Natural killer cell treated with Interleukin-12 subunit alpha and Interleukin-12 subunit beta and Interleukin-15 and Interleukin-18, amount 100 ng/mL, for 72 hours (primary cell): ENCODE results near the gene DDR1. TPM values are rescaled to one million over a fixed set of nuclear protein-coding genes. Genes with fewer than 3 reads are reported as not detected.
A peak's percentile ranks its signal among the peaks of the same experiment; 100 is the strongest.
"Not testable (repeated sequence)": the region's sequence is repeated elsewhere in the genome, so short reads cannot be mapped to it uniquely, and the experiment has no call there.

Source experiments
- ATAC-seq, 2 donors: fragments of 150-1000 bp; cut with Tn5 transposase in 1 of 2; sonication (Bioruptor Pico), chemical (Tn5 transposase) in 1 of 2; 2 replicates each; pipeline ENCODE4 v1.10.0; 2021
- DNase-seq: peaks from one replicate; pipeline ENCODE4 v3.0.0; 2022; ENCODE audit warnings: low spot score
- H3K27ac Mint-ChIP-seq, 2 donors: 1 replicate in 1 of 2; 2 replicates in 1 of 2; pipeline ENCODE4 v1.8.0; 2022; ENCODE audit warnings: mixed read lengths in 2 of 2, mild to moderate bottlenecking in 1 of 2, moderate library complexity in 1 of 2
- H3K27me3 Mint-ChIP-seq, 2 donors: 1 replicate in 1 of 2; 2 replicates in 1 of 2; pipeline ENCODE4 v1.8.0; 2022; ENCODE audit warnings: mixed read lengths in 2 of 2
- H3K36me3 Mint-ChIP-seq: one replicate; pipeline ENCODE4 v1.8.0; 2022; ENCODE audit warnings: mixed read lengths
- H3K4me1 Mint-ChIP-seq, 2 donors: 1 replicate in 1 of 2; 2 replicates in 1 of 2; pipeline ENCODE4 v1.8.0; 2022; ENCODE audit warnings: low read depth in 2 of 2, mixed read lengths in 2 of 2, mild to moderate bottlenecking in 1 of 2
- H3K4me3 Mint-ChIP-seq: one replicate; pipeline ENCODE4 v1.8.0; 2022; ENCODE audit warnings: mixed read lengths
- H3K9me3 Mint-ChIP-seq: 2 replicates; pipeline ENCODE4 v1.8.0; 2022; ENCODE audit warnings: mixed read lengths
- total RNA-seq, 2 donors: library from RNA; stranded (reverse); gene quantifications; one replicate each; pipeline ENCODE4 v1.2.3, GENCODE V29; 2022

Gene DDR1
- total RNA-seq, 2 donors from 2014 or later, result 2.9 to 7.4 TPM

- Mint-ChIP-seq H3K27me3 (no peaks in the 10 kb centered on the region), H3K36me3 (peaks cover 19% of the 10 kb centered on the region), H3K27ac (peak overlapping the region; percentile 78 to 89), H3K4me3 (peak overlapping the region; percentile 94), H3K9me3 (no peaks in the 10 kb centered on the region), H3K4me1 (peaks cover 33 to 34% of the 10 kb centered on the region in 2 donors)
- DNase-seq, result no peak
- ATAC-seq, result no peak
Observed at GRCh38 chr6:30914854-30915590, 30.7 kb downstream of the DDR1 start.

GRCh38 chr6:30915591-30915946, 31.2 kb downstream of the DDR1 start:
- H3K36me3 Mint-ChIP-seq, result peaks cover 19% of the 10 kb centered on the region

DNA sequence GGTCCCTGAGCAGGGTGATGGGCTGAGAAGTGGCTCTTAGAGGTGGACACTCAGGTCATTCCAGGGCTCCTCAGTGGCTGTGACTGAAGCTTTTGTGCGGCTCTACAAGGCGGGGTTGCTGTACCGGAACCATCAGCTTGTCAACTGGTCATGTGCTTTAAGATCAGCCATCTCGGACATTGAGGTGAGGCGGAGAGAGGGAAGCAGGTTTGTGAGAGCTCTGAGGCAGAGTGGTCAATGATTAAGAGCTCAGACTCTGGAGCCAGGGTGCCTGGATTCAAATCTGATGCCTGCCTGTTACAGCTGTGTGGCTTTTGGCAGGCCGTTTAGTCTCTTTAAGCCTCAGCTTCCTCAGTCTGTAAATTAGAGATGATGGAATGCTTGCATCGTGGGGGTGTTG, 32.7 kb downstream of the DDR1 start:
- Mint-ChIP-seq H3K36me3 (peaks cover 13% of the 10 kb centered on the region), H3K27ac (no peak overlapping the region), H3K4me1 (peaks cover 33 to 34% of the 10 kb centered on the region in 2 donors), H3K27me3 (no peaks in the 10 kb centered on the region), H3K4me3 (no peak overlapping the region), H3K9me3 (no peaks in the 10 kb centered on the region)
- no peak for ATAC-seq
- no peak for DNase-seq

More at GRCh38 chr6:30915591-30915946, 31.2 kb downstream of the DDR1 start:
- Mint-ChIP-seq H3K4me1 (peaks cover 33 to 34% of the 10 kb centered on the region in 2 donors), H3K9me3 (no peaks in the 10 kb centered on the region), H3K4me3 (peak overlapping the region; percentile 94), H3K27ac (peak overlapping the region; percentile 78 to 89), H3K27me3 (no peaks in the 10 kb centered on the region)
- no peak for ATAC-seq
- DNase-seq, result no peak

DNA sequence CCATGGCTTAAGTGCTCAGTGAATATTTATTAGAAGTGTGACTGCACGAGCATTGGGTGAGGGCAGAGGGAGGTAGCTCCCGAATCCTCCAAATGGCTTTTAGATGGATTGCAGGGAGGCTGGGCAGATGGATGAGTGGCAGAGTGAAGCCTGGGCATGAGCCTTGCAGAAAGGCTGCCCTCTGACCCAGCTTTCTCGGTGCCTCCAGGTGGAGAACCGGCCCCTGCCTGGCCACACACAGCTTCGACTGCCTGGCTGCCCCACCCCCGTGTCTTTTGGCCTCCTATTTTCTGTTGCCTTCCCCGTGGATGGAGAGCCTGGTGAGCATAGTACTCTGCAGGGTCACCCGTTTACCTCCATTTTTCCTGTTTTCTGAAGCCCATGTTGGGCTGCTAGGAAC, 33.2 kb downstream of the DDR1 start:
- peaks cover 30 to 33% of the 10 kb centered on the region in 2 donors for H3K4me1 Mint-ChIP-seq
- no peaks in the 10 kb centered on the region for H3K9me3 Mint-ChIP-seq
- H3K36me3 Mint-ChIP-seq, result peaks cover 8% of the 10 kb centered on the region
- H3K27ac Mint-ChIP-seq, result no peak overlapping the region
- DNase-seq (no peak), ATAC-seq (no peak)
- no peaks in the 10 kb centered on the region for H3K27me3 Mint-ChIP-seq
- H3K4me3 Mint-ChIP-seq, result no peak overlapping the region

GRCh38 chr6:30918670-30919069, 34.4 kb downstream of the DDR1 start:
- Mint-ChIP-seq H3K4me1 (peaks cover 26% of the 10 kb centered on the region in 2 donors), H3K9me3 (no peaks in the 10 kb centered on the region), H3K27ac (no peak overlapping the region), H3K4me3 (no peak overlapping the region), H3K36me3 (peaks cover 6% of the 10 kb centered on the region), H3K27me3 (no peaks in the 10 kb centered on the region)
- ATAC-seq, result no peak
- DNase-seq, result no peak

- DNase-seq (no peak), ATAC-seq (no peak)
- H3K27ac Mint-ChIP-seq, result no peak overlapping the region
- H3K4me1 Mint-ChIP-seq, result peaks cover 0 to 2% of the 10 kb centered on the region in 2 donors
- no peak overlapping the region for H3K4me3 Mint-ChIP-seq
- no peaks in the 10 kb centered on the region for H3K9me3 Mint-ChIP-seq
- no peaks in the 10 kb centered on the region for H3K27me3 Mint-ChIP-seq
- H3K36me3 Mint-ChIP-seq, result peaks cover 6% of the 10 kb centered on the region
Observed at GRCh38 chr6:30922447-30922852, 38.1 kb downstream of the DDR1 start.

DNA sequence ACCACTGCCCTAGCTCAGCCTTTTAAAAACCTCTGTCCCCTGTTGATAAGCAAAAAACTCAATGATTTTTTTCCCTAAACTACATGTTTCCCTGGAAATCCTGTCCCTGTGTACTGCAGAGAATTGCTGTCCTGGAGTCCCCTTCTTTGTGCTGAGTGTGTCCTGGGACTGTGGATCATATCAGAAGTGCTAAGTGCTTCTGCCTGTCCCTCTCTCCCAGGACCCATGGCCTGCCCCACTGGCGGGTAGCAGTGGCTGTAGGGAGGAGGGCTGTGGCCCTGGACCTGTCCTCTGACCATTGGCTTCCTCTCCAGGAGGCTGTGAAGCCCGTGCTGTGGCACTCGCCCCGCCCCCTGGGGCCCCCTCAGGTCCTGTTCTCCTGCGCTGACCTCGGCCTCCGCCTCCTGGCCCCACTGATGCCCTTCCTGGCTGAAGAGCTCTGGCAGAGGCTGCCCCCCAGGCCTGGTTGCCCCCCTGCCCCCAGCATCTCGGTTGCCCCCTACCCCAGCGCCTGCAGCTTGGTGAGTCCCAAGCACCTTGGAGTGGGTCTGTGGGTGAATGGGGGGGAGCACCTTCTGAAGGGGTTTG, 39.8 kb downstream of the DDR1 start:
- not testable (repeated sequence) for H3K4me3 Mint-ChIP-seq, H3K27me3 Mint-ChIP-seq, DNase-seq, ATAC-seq, H3K4me1 Mint-ChIP-seq, H3K36me3 Mint-ChIP-seq, H3K27ac Mint-ChIP-seq, H3K9me3 Mint-ChIP-seq

- Mint-ChIP-seq H3K9me3 (peaks cover 4% of the 10 kb centered on the region), H3K4me1 (peaks cover 0 to 3% of the 10 kb centered on the region in 2 donors), H3K27ac (no peak overlapping the region), H3K36me3 (peaks cover 8% of the 10 kb centered on the region), H3K27me3 (peaks cover 0 to 2% of the 10 kb centered on the region in 2 donors), H3K4me3 (no peak overlapping the region)
- ATAC-seq (no peak), DNase-seq (no peak)
Observed at GRCh38 chr6:30926644-30927043, 42.3 kb downstream of the DDR1 start.

GRCh38 chr6:30927080-30927479, 42.8 kb downstream of the DDR1 start:
- not testable (repeated sequence) for ATAC-seq, H3K4me1 Mint-ChIP-seq, H3K27me3 Mint-ChIP-seq, H3K9me3 Mint-ChIP-seq, H3K36me3 Mint-ChIP-seq, H3K4me3 Mint-ChIP-seq, DNase-seq, H3K27ac Mint-ChIP-seq

DNA sequence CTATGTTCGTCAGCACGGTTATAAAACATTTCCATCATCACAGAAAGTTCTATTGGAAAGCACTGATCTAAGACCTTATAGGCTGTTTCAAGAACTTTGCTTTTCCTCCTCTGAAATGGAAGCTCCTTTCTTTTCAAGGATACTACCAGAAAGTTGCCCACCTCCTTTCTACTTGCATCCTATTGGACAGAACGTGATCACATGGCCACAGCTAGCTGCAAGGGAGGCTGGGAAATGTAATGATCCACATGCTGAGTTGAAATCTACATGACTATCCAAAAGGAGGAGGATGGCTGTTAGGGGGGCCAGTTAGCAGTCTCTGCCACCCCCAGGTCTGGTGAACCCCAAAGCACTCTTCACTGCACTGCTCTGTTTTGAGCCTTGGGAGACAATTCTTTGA, 44.4 kb downstream of the DDR1 start:
- ATAC-seq (no peak), DNase-seq (no peak)
- Mint-ChIP-seq H3K36me3 (peaks cover 8% of the 10 kb centered on the region), H3K27ac (no peak overlapping the region), H3K27me3 (peaks cover 0 to 4% of the 10 kb centered on the region in 2 donors), H3K9me3 (peaks cover 4% of the 10 kb centered on the region), H3K4me3 (no peak overlapping the region), H3K4me1 (peaks cover 0 to 3% of the 10 kb centered on the region in 2 donors)

- ATAC-seq (no peak), DNase-seq (no peak)
- Mint-ChIP-seq H3K4me1 (peaks cover 0 to 3% of the 10 kb centered on the region in 2 donors), H3K36me3 (peaks cover 8% of the 10 kb centered on the region), H3K9me3 (peaks cover 4% of the 10 kb centered on the region), H3K27ac (no peak overlapping the region), H3K27me3 (peaks cover 0 to 7% of the 10 kb centered on the region in 2 donors), H3K4me3 (no peak overlapping the region)
Observed at GRCh38 chr6:30930506-30930905, 46.2 kb downstream of the DDR1 start.

DNA sequence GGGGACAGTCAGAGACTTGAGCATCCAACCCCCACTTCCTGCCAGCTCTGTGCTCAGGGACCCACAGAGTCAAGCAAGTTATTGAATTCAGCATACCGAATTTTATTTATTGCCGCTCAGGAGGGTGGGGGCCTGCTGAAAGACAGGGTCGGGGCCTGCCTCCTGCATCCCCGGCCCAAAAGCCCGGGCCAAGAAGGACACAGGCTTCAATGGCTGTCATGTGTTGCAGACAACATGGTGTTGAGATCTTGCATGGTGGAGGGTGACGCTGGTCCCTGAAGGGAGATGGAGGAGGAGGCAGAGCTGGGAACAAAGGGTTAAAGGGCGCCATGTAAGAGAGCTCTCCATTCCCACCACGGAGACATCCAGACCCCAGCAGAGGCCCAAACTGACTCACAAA, 47.0 kb downstream of the DDR1 start:
- peaks cover 0 to 3% of the 10 kb centered on the region in 2 donors for H3K4me1 Mint-ChIP-seq
- no peak for DNase-seq
- H3K4me3 Mint-ChIP-seq, result no peak overlapping the region
- H3K27ac Mint-ChIP-seq, result no peak overlapping the region
- peaks cover 8% of the 10 kb centered on the region for H3K36me3 Mint-ChIP-seq
- peaks cover 4% of the 10 kb centered on the region for H3K9me3 Mint-ChIP-seq
- no peak for ATAC-seq
- H3K27me3 Mint-ChIP-seq, result peaks cover 5 to 9% of the 10 kb centered on the region in 2 donors

DNA sequence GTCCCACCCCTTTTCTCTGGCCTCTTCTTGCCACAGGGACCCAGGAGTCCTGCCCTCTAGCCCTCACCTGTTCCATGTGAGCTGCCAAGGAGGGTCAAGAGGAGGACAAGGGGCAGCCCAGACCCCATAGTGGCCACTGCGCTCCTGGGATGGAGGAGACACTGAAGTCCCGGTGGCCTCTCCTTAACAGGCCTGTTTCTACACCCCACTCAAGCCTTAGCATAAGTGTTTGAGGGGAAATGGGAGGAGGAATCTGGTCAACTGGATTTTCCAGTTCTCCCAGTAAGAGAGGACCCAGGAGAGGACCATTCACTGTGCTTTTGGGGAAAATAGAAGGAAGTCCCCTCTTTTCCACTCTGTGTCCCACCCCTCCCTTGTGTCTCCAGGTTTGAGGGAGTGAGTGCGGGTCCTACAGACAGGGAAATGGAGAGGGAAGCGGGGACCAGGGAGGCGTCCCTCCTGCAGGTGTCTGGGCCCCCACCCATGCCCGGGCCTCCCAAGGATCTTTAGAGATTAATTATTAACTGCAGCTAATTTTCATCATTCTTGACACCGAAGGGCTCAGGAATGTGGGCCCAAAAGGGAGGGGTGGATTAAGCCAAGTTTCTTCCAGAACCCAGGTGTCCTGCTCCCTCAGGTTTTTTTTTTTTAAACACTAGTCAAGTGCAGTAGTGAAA, 47.8 kb downstream of the DDR1 start, which contains the start of gene SFTA2:
SFTA2 (minus strand) TSS at position 202 of the 677 bp plus-strand sequence; CDS start at position 128, 74 bp downstream.
- ATAC-seq, result peak in 1 of 2 donors; percentile 51

More for the DNA sequence above, 47.8 kb downstream of the DDR1 start, which contains the start of gene SFTA2:
- Mint-ChIP-seq H3K36me3 (peaks cover 8% of the 10 kb centered on the region), H3K4me3 (no peak within 1 kb of the TSS), H3K27me3 (peaks cover 9% of the 10 kb centered on the region in 2 donors), H3K9me3 (peaks cover 4% of the 10 kb centered on the region), H3K27ac (no peak within 1 kb of the TSS), H3K4me1 (peaks cover 0 to 3% of the 10 kb centered on the region in 2 donors)
- DNase-seq, result no peak
